Adrenal gland (tissue), 12 donors: ENCODE measurements around the gene SIK2. TPM values are rescaled to one million over a fixed set of nuclear protein-coding genes. Genes with fewer than 3 reads are reported as not detected.
A peak's percentile ranks its signal among the peaks of the same experiment; 100 is the strongest.

ENCODE experiments used
- DNase-seq, 7 donors: peaks; one replicate each; pipeline ENCODE4 v3.0.0-alpha.2; 2019 to 2020
- H3K27ac ChIP-seq, 5 donors: fragments of 200-600 bp; sonication (generic) in 4 of 5; 1 replicate in 3 of 5; 2 replicates in 2 of 5; pipeline versions ENCODE4 v1.5.1 to v1.8.0; 2016 to 2020; ENCODE audit warnings: mild to moderate bottlenecking in 1 of 5
- H3K27me3 ChIP-seq: fragments of 200-600 bp; 2 replicates; pipeline ENCODE4 v1.8.0; 2021
- H3K36me3 ChIP-seq, 2 donors: fragments of 200-600 bp; replicated peaks in 1 of 2; 1 replicate in 1 of 2; 2 replicates in 1 of 2; pipeline versions ENCODE4 v1.5.1 to v1.8.0; 2018 to 2022
- H3K4me1 ChIP-seq, 2 donors: fragments of 200-600 bp; replicated peaks in 1 of 2; 1 replicate in 1 of 2; 2 replicates in 1 of 2; pipeline versions ENCODE4 v1.5.1 to v1.8.0; 2018 to 2021
- H3K4me3 ChIP-seq, 4 donors: fragments of 200-600 bp; sonication (generic) in 3 of 4; one replicate each; pipeline ENCODE4 v1.5.1; 2016 to 2018
- H3K9me3 ChIP-seq, 3 donors: fragments of 200-600 bp; sonication (generic) in 1 of 3; replicated peaks in 1 of 3; 1 replicate in 2 of 3; 2 replicates in 1 of 3; pipeline versions ENCODE4 v1.5.1 to v1.8.0; 2016 to 2021
- POLR2A ChIP-seq, 2 donors: fragments of 450-650 bp; IDR thresholded peaks; one replicate each; pipeline ENCODE4 v1.6.1; 2017; ENCODE audit warnings: antibody characterized with exemption in 2 of 2, mild to moderate bottlenecking in 2 of 2, moderate library complexity in 1 of 2
- whole genome bisulfite sequencing, 4 donors: extraction: QIAGEN DNeasy Blood & Tissue Kit in 2 of 4; methylation state at CpG; one replicate each; pipeline versions ENCODE4 v1.1.5 to v1.1.7; 2013 to 2017; 5-methylcytosine and 5-hydroxymethylcytosine counted together
- intact Hi-C, 2 donors: fragments of 100-400 bp; cut with DNase I; formaldehyde crosslinking; loops; one replicate each; pipeline versions ENCODE4 v1.14.1 to v1.15.0; 2022 to 2023
- polyA plus RNA-seq, 3 donors: library from polyadenylated mRNA; stranded (reverse); fragments of 200-250 nt in 2 of 3; fragments of 350-450 nt in 1 of 3; fragmentation: Illumina TruSeq in 1 of 3; extraction: RNeasy Lipid Tissue Mini Kit (QIAGEN cat#74804) in 1 of 3; gene quantifications; one replicate each; pipeline ENCODE4 v1.2.3, GENCODE V29; 2013 to 2014
- total RNA-seq, 9 donors: library from RNA; depleted of rRNA in 4 of 9; stranded (reverse); fragments of >200 nt in 4 of 9; fragments of 120-200 nt in 1 of 9; fragmentation: NEBNext Ultra II Directional in 1 of 9; extraction: Animal tissue kit (Norgen Biotek cat#: 25700) in 1 of 9; gene quantifications; one replicate each; pipeline versions ENCODE4 v1.1.0 to v1.2.4, GENCODE V29; 2013 to 2023
- TF ChIP-seq, protein P1 (sequence below), 6 experiments: fragments of 450-650 bp in 4 of 6; fragments of 200-600 bp in 2 of 6; sonication (generic) in 1 of 6; IDR thresholded peaks; 1 replicate in 5 of 6; 2 replicates in 1 of 6; pipeline versions ENCODE4 v1.5.1 to v1.8.0; 2016 to 2021; ENCODE audit warnings: antibody characterized with exemption in 6 of 6, mild to moderate bottlenecking in 2 of 6, moderate library complexity in 1 of 6
- donor health status: healthy with polysubstance abuse.
- donor health status: Bipolar disorder and iron deficiency.
- donor health status: DM: yes; HTN: yes; CAD: no.
- donor health status: DM: no; HTN: no; CAD: no.
- donor health status: DM: no; HTN: no; CAD: no.
- donor health status: DM: yes; HTN: yes; CAD: no.

SIK2 gene
- total and polyA plus RNA-seq, 12 donors = 7.6 to 33.0 (median 25.3) TPM

DNA sequence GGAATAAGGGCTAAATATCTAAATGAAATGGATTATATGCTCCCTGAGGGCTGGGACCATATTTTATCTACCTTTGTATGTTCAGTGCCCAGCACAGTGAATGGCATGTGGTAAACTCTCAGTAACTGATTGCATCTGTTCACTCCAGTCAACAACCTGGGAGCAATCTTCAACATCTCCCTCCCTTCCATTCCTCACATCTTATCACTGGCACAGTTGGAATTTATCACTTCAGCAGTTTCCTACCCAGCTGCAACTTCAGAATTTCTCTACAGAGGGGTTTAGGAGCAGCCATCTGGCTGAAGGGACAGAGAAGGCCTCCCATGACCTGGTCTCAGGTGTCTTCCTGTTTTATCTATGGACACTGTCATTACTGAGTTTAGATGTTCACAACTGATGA is 9.8 kb upstream of the SIK2 start:
- Histone ChIP-seq H3K36me3 (no peaks in the 10 kb centered on the region), H3K27me3 (no peaks in the 10 kb centered on the region), H3K4me1 (peaks cover 0 to 3% of the 10 kb centered on the region in 2 donors), H3K9me3 (no peaks in the 10 kb centered on the region), H3K27ac (no peak overlapping the region), H3K4me3 (no peak overlapping the region)
- intact Hi-C loops = loop anchor here in 1 of 2 donors (2.0 to 10.0 kb wide), 2 partner anchors 14 to 252 kb away; no protein-coding TSS in a partner anchor
- TF ChIP-seq, protein P1, sequence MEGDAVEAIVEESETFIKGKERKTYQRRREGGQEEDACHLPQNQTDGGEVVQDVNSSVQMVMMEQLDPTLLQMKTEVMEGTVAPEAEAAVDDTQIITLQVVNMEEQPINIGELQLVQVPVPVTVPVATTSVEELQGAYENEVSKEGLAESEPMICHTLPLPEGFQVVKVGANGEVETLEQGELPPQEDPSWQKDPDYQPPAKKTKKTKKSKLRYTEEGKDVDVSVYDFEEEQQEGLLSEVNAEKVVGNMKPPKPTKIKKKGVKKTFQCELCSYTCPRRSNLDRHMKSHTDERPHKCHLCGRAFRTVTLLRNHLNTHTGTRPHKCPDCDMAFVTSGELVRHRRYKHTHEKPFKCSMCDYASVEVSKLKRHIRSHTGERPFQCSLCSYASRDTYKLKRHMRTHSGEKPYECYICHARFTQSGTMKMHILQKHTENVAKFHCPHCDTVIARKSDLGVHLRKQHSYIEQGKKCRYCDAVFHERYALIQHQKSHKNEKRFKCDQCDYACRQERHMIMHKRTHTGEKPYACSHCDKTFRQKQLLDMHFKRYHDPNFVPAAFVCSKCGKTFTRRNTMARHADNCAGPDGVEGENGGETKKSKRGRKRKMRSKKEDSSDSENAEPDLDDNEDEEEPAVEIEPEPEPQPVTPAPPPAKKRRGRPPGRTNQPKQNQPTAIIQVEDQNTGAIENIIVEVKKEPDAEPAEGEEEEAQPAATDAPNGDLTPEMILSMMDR (IDR thresholded peaks at IDR 0.05) = no peak
- TF ChIP-seq POLR2A (IDR thresholded peaks at IDR 0.05) = no peak
- no peak for DNase-seq

DNA sequence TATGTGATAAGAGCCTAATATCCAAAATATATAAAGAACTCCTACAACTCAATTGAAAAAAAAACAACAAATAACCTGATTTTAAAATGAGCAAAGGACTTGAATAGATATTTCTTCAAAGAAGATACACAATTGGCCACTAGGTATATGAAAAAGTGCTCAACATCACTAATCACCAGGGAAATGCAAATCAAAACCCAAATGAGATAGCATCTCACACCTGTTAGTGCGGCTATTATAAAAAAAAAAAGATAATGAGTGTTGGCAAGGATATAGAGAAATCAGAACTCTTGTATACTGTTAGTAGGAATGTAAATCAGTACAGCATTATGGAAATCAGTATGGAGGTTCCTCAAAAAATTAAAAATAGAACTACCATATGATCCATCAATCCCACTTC is 5.9 kb upstream of the SIK2 start:
- no peaks in the 10 kb centered on the region for H3K36me3 ChIP-seq
- peaks cover 0 to 7% of the 10 kb centered on the region in 2 donors for H3K4me1 ChIP-seq
- TF ChIP-seq, protein P1 (IDR thresholded peaks at IDR 0.05) = no peak
- no peak for TF ChIP-seq POLR2A (IDR thresholded peaks at IDR 0.05)
- H3K9me3 ChIP-seq = no peaks in the 10 kb centered on the region
- intact Hi-C loops = loop anchor here in 1 of 2 donors (10.0 kb wide), 1 partner anchor 248 kb away; no protein-coding TSS in a partner anchor
- WGBS, 4 donors = 86 to 100% (median 92%) methylated on average over 1 of the region's 1 CpG
- DNase-seq = no peak
- no peaks in the 10 kb centered on the region for H3K27me3 ChIP-seq
- H3K4me3 ChIP-seq = no peak overlapping the region
- H3K27ac ChIP-seq = no peak overlapping the region

DNA sequence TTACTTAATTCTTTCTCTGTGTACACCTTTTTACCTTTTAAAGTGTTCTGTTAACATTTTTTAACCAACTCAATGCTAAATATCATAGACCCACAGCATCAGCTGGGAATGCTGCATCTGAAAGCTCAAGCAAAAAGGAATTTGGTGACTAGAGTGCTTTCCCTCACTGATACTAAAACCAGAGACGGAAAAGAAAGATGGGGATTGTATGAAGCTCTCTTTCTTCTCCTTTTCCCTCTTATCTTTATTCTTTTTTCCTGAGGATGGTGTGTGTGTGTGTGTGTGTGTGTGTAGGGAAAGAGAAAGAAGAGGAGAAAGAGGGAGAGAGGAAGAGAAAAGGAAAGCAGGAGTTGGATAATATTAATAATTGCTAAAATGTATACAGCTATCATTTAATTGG is 4.1 kb upstream of the SIK2 start:
- no peaks in the 10 kb centered on the region for H3K27me3 ChIP-seq
- H3K4me3 ChIP-seq = peak overlapping the region in 1 of 4 donors; percentile 33
- 21 to 60% (median 55%) methylated on average over 1 of the region's 1 CpG for WGBS, 4 donors
- no peaks in the 10 kb centered on the region for H3K36me3 ChIP-seq
- no peaks in the 10 kb centered on the region for H3K9me3 ChIP-seq
- peak overlapping the region in 1 of 5 donors; percentile 8 for H3K27ac ChIP-seq
- no peak for DNase-seq
- intact Hi-C loops = loop anchor here in 1 of 2 donors (10.0 kb wide), 1 partner anchor 247 kb away; no protein-coding TSS in a partner anchor
- TF ChIP-seq, protein P1 (IDR thresholded peaks at IDR 0.05) = no peak
- TF ChIP-seq POLR2A (IDR thresholded peaks at IDR 0.05) = no peak
- peaks cover 0 to 7% of the 10 kb centered on the region in 2 donors for H3K4me1 ChIP-seq

DNA sequence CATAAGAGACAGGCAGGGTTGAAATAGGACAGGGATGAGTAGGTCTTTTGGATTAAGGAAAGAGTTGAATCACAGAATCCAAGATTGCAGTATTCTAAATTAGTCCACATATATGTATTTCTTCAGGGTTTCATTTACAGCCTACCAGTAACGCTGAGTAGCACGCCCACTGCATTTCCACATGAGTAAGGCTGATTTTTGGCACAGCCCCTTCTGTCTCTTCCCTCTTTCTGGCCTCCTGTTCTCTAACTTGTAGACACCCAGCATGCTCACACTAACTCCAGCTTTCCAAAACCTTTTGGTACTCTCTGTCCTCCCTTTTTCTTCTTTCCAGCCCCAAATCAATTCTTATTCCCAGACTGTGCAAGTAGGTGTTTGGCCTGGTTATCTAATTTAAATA is 3.7 kb upstream of the SIK2 start:
- WGBS, 4 donors = 37 to 71% (median 56%) methylated on average over 2 of the region's 2 CpGs
- H3K27ac ChIP-seq = peak overlapping the region in 1 of 5 donors; percentile 8
- peaks cover 0 to 7% of the 10 kb centered on the region in 2 donors for H3K4me1 ChIP-seq
- H3K27me3 ChIP-seq = no peaks in the 10 kb centered on the region
- no peak for TF ChIP-seq POLR2A (IDR thresholded peaks at IDR 0.05)
- TF ChIP-seq, protein P1 (IDR thresholded peaks at IDR 0.05) = no peak
- H3K9me3 ChIP-seq = no peaks in the 10 kb centered on the region
- no peak overlapping the region for H3K4me3 ChIP-seq
- H3K36me3 ChIP-seq = no peaks in the 10 kb centered on the region
- no peak for DNase-seq
- intact Hi-C loops = loop anchor here in 1 of 2 donors (10.0 kb wide), 1 partner anchor 246 kb away; no protein-coding TSS in a partner anchor
